Ishikawa (cell line): Measurements from ENCODE around the gene GADL1.

Experiments
- CEBPB ChIP-seq: IDR thresholded peaks from 2 replicates; pipeline ENCODE4 v1.6.1; 2012
- CREB1 ChIP-seq: IDR thresholded peaks from 2 replicates; pipeline ENCODE4 v1.6.1; 2012; ENCODE audit warnings: low read depth
- EP300 ChIP-seq: IDR thresholded peaks from 2 replicates; pipeline ENCODE4 v1.6.1; 2012; ENCODE audit warnings: borderline replicate concordance
- FOXM1 ChIP-seq: IDR thresholded peaks from 2 replicates; pipeline ENCODE4 v1.6.1; 2012; ENCODE audit warnings: low read depth, borderline replicate concordance
- MAX ChIP-seq: IDR thresholded peaks from 2 replicates; pipeline ENCODE4 v1.6.1; 2012
- NFIC ChIP-seq: IDR thresholded peaks from 2 replicates; pipeline ENCODE4 v1.6.1; 2012
- RAD21 ChIP-seq: IDR thresholded peaks from 2 replicates; pipeline ENCODE4 v1.6.1; 2012; ENCODE audit warnings: low read depth
- REST ChIP-seq: IDR thresholded peaks from 2 replicates; pipeline ENCODE4 v1.6.1; 2012; ENCODE audit warnings: low read depth, mild to moderate bottlenecking
- TAF1 ChIP-seq: IDR thresholded peaks from 2 replicates; pipeline ENCODE4 v1.6.1; 2012; ENCODE audit warnings: low read depth, mild to moderate bottlenecking
- TCF12 ChIP-seq: IDR thresholded peaks from 2 replicates; pipeline ENCODE4 v1.6.1; 2012; ENCODE audit warnings: low read depth
- TEAD4 ChIP-seq: IDR thresholded peaks from 2 replicates; pipeline ENCODE4 v1.6.1; 2012
- USF1 ChIP-seq: IDR thresholded peaks from 2 replicates; pipeline ENCODE4 v1.6.1; 2012
- YY1 ChIP-seq: IDR thresholded peaks from 2 replicates; pipeline ENCODE4 v1.6.1; 2012; ENCODE audit warnings: low read depth

- TF ChIP-seq EP300 (no peak), FOXM1 (no peak), TAF1 (no peak), RAD21 (no peak), TCF12 (no peak), USF1 (no peak), NFIC (no peak), MAX (no peak), YY1 (no peak), CREB1 (no peak), TEAD4 (no peak), CEBPB (no peak), REST (no peak)
These were observed 48.9 kb downstream of the GADL1 start for GRCh38 chr3:30845606-30846005.
